Measurements from ENCODE around the gene DENND10.

GRCh38 chr10:119061352-119061751, 42.6 kb upstream of the DENND10 start:
- TF ChIP-seq CTCF (IDR thresholded peaks at IDR 0.05) = no peak
- TF ChIP-seq POLR2A (IDR thresholded peaks at IDR 0.05) = no peak

Data from lower leg skin (tissue), 3 donors.